Muscle layer of duodenum (tissue), 2 donors: ENCODE results near the gene MCCC1.
"Not testable (repeated sequence)": the region's sequence is repeated elsewhere in the genome, so short reads cannot be mapped to it uniquely, and the experiment has no call there.

Experiments used
- H3K27ac ChIP-seq: one replicate; pipeline ENCODE4 v1.7.0; 2013; ENCODE audit warnings: mild to moderate bottlenecking, low read length
- H3K27me3 ChIP-seq: one replicate; pipeline ENCODE4 v1.7.0; 2013; ENCODE audit warnings: low read depth, mild to moderate bottlenecking, control low read depth, low read length
- H3K36me3 ChIP-seq, 2 donors: one replicate each; pipeline ENCODE4 v1.7.0; 2013; ENCODE audit warnings: low read length in 2 of 2, control low read depth in 1 of 2, mild to moderate bottlenecking in 1 of 2; ENCODE audit not compliant: insufficient read depth in 2 of 2, control insufficient read depth in 1 of 2
- H3K4me1 ChIP-seq, 2 donors: one replicate each; pipeline ENCODE4 v1.7.0; 2013; ENCODE audit warnings: low read length in 2 of 2, mild to moderate bottlenecking in 2 of 2, control low read depth in 1 of 2, moderate library complexity in 1 of 2; ENCODE audit not compliant: insufficient read depth in 2 of 2, control insufficient read depth in 1 of 2
- H3K4me3 ChIP-seq, 2 donors: one replicate each; pipeline ENCODE4 v1.7.0; 2013; ENCODE audit warnings: low read length in 2 of 2, low read depth in 1 of 2, mild to moderate bottlenecking in 1 of 2
- H3K9me3 ChIP-seq, 2 donors: one replicate each; pipeline ENCODE4 v1.7.0; 2013; ENCODE audit warnings: low read length in 2 of 2, control low read depth in 1 of 2, mild to moderate bottlenecking in 1 of 2; ENCODE audit not compliant: control insufficient read depth in 1 of 2
- donor health status: healthy.

MCCC1 gene

DNA sequence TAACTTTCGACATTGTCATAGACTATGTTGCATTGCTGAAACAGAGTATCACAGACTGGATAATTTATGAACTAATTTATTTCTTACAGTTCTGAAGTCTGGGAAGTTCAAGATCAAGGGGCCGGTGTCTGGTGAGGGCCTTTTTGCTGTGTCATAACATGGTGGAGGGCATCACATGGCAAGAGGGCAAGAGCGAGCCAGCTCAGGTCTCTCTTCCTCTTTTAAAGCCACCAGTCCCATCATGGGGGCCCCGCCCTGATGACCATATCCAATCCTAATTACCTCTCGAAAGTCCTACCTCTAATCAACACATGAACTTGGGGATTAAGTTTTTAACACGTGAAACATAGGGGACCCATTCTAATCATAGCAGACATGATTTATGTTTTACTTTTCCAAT is 85.4 kb downstream of the MCCC1 start:
- H3K4me3 ChIP-seq: no peak overlapping the region
- H3K9me3 ChIP-seq: no peaks in the 10 kb centered on the region
- no peaks in the 10 kb centered on the region for H3K4me1 ChIP-seq
- peaks cover 15 to 31% of the 10 kb centered on the region in 2 donors for H3K36me3 ChIP-seq
- no peaks in the 10 kb centered on the region for H3K27me3 ChIP-seq
- no peak overlapping the region for H3K27ac ChIP-seq

DNA sequence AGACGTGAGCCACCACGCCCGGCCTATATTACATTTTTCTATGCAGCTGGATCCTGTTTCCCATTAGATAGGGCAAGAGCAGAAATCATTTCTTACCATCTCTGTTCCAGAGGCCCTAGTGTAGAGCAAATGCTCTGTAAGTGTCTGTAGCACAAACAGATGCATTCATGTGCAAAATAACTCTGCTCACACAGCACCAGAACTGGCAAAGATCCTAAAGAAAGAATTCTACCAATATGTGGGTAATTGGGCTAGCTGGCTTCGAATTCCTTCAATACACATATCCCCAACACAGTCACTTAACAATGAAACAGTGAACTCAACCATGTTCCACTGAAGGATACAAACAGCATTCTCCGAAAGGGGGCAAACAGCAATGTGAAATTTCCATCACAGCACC is 86.2 kb downstream of the MCCC1 start:
- no peaks in the 10 kb centered on the region for H3K9me3 ChIP-seq
- no peaks in the 10 kb centered on the region for H3K27me3 ChIP-seq
- H3K4me1 ChIP-seq: no peaks in the 10 kb centered on the region
- H3K36me3 ChIP-seq: peaks cover 15 to 25% of the 10 kb centered on the region in 2 donors
- no peak overlapping the region for H3K4me3 ChIP-seq
- H3K27ac ChIP-seq: no peak overlapping the region

DNA sequence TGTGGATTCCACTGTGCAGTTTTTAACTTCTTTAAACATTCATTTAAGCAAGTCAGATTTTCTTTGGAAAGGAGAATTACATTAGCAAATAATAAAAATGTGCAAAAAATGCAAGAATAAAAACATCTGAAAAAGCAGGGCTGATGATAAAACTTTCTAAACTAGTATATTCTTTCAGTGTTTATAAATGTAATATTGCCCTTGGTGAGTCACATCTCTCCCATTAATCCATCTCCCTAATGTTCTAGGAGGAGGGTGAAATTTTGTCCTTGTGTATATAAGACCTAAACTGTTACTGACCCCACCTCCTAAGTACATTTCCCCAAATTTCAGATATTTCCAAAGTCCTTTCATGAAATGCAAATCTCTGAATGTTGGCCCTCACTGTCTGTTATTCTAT is 90.5 kb downstream of the MCCC1 start:
- no peak overlapping the region for H3K27ac ChIP-seq
- no peaks in the 10 kb centered on the region for H3K9me3 ChIP-seq
- no peaks in the 10 kb centered on the region for H3K4me1 ChIP-seq
- no peaks in the 10 kb centered on the region for H3K27me3 ChIP-seq
- peaks cover 0 to under 1% of the 10 kb centered on the region in 2 donors for H3K36me3 ChIP-seq
- no peak overlapping the region for H3K4me3 ChIP-seq

DNA sequence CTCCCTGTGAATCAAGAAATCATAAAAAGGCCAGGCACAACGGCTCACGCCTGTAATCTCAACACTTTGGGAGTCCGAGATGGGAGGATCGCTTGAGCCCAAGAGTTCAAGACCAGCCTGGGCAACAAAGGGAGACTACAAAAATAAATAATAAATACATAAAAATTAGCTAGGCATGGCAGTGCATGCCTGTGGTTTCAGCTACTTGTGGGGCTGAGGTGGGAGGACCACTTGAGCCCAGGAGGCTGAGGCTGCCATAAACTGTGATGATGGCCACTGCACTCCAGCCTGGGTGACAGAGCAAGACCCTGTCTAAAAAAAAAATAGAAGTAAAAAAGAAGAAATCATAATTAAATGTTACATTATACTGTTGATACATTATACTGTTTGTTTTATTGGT is 91.0 kb downstream of the MCCC1 start:
- Histone ChIP-seq H3K4me3 (no peak overlapping the region), H3K4me1 (no peaks in the 10 kb centered on the region), H3K9me3 (no peaks in the 10 kb centered on the region), H3K27me3 (no peaks in the 10 kb centered on the region), H3K27ac (no peak overlapping the region), H3K36me3 (no peaks in the 10 kb centered on the region)

DNA sequence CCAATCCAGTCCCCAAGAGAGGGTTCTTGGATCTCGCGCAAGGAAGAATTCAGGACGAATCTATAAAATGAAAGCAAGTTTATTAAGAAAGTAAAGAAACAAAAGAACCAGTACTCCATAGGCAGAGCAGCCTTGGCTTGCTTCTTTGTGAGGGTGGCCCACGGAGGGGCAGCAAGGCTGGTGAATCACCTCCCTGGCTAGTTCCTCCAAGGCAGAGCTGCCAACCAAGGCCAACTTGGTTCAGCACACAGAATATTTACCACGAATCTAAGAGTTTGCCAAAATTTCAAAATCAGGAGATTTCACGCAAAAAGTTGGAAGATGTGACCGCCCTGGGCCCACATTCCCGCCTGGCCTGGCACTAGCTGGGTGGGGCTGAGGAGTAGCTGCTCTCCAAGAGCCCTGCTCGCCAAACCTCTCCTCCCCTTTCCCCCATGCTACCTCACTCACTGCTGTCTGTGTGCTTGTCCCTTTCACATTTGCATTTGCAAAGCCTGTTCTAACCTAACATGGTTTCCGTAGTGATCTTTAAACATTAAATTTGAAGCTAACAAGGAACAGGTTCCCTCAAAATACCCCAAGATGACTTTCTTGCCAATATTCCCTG is 92.8 kb downstream of the MCCC1 start:
- Histone ChIP-seq H3K4me3 (no peak overlapping the region), H3K27ac (no peak overlapping the region), H3K27me3 (no peaks in the 10 kb centered on the region), H3K9me3 (no peaks in the 10 kb centered on the region), H3K4me1 (no peaks in the 10 kb centered on the region), H3K36me3 (no peaks in the 10 kb centered on the region)

DNA sequence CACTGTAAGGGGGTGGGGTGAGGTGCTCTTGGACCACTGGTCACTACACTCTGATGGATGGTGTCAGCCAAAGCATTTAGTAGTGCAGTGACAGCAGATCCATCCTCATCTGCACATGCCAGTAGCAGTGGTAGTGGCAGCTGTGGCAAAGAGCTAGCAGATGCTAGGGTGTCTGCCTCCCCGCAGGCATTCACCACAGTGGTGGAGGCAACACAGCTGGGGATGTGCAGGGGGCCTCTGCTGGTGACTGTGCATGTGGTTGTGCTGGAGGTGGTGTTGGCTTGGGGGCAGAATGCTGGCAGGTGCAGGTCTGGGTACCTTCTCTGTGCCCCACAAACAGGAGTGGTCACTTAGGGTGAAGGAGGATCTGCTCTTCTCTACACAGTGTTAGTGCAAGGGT is 99.5 kb downstream of the MCCC1 start:
- Histone ChIP-seq H3K9me3 (no peaks in the 10 kb centered on the region), H3K27me3 (no peaks in the 10 kb centered on the region)

DNA sequence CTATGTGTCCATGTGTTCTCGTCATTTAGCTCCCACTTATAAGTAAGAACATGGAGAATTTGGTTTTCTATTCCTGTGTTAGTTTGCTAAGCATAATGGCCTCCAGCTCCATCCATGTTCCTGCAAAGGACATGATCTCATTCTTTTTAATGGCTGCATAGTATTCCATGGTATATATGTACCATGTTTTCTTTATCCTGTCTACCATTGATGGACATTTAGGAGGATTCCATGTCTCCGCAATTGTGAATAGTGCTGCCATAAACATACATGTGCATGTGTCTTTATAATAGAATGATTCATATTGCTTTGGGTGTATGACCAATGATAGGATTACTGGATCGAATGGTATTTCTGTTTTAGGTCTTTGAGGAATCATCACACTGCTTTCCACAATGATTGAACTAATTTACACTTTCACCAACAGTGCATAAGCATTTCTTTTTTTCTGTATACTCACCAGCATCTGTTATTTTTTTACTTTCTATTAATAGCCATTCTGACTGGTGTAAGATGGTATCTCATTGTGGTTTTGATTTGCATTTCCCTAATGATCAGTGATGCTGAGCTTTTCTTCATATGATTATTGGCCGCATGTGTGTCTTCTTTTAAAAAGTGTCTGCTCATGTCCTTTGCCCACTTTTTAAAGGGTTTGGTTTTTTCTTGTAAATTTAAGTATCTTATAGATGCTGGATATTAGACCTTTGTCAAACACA is 105.7 kb downstream of the MCCC1 start:
- not testable (repeated sequence) for H3K4me1 ChIP-seq, H3K9me3 ChIP-seq, H3K4me3 ChIP-seq, H3K36me3 ChIP-seq, H3K27ac ChIP-seq, H3K27me3 ChIP-seq

More for the DNA sequence above, 99.5 kb downstream of the MCCC1 start:
- Histone ChIP-seq H3K27ac (no peak overlapping the region), H3K4me3 (no peak overlapping the region), H3K36me3 (no peaks in the 10 kb centered on the region), H3K4me1 (no peaks in the 10 kb centered on the region)

DNA sequence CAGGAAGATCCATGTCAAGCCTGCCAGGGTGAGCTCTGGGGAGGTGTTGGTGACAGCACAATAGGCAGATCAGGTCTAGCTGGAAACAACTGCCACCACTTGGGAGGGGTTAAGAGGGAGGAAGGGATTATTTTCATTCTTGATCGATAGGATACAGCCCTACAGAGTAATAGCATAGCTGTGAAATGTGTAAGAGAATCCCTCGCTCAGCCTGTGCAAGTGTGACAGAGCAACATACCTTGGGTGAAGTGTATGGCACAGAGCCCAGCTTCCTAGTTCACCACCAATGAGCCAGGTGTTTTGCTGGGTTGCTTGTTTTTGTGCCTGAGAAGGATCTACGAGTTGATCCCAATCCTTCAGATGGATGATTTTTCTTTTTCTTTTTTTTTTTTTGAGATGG is 109.7 kb downstream of the MCCC1 start:
- Histone ChIP-seq H3K36me3 (no peaks in the 10 kb centered on the region), H3K4me1 (no peaks in the 10 kb centered on the region), H3K9me3 (no peaks in the 10 kb centered on the region), H3K4me3 (no peak overlapping the region), H3K27me3 (no peaks in the 10 kb centered on the region), H3K27ac (no peak overlapping the region)

DNA sequence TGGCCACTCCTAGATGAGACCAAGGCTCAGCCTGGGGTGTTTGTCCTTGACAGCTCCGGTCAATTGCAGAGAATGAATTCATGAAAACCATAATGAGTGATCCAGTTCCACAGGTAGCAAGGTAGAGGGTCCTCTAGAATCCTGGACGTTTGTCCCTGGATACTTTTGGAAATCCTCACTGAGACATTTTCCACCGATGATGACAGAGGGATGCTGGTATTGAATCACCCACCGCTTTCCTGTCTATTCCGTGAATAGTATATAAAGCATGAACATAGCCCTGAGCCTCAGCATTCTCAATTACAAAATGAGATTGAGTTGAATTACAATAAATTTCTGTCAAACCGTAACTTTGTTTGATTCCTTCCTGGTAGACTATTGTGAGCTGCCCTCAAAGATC is 113.3 kb downstream of the MCCC1 start:
- Histone ChIP-seq H3K4me1 (no peaks in the 10 kb centered on the region), H3K27me3 (no peaks in the 10 kb centered on the region), H3K4me3 (no peak overlapping the region), H3K27ac (no peak overlapping the region), H3K9me3 (no peaks in the 10 kb centered on the region), H3K36me3 (no peaks in the 10 kb centered on the region)

DNA sequence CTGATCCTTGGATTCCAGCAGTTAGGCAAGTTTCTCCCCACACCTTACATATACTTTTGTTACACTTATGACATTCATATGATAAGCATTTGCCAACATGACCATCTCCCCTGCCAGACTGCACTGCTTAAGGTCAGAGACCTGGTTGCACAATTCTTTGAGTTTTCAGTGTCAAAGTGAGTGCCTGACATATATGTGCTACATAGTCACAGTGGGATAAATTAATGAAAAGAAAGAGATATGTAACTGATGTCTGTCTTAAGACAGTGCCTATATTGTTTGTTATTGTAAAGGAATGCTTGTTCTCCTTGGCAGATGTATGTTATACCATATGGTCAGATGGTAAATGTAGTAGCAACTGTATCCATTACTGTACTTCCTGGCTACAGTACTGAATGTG is 115.4 kb downstream of the MCCC1 start:
- H3K27ac ChIP-seq: no peak overlapping the region

DNA sequence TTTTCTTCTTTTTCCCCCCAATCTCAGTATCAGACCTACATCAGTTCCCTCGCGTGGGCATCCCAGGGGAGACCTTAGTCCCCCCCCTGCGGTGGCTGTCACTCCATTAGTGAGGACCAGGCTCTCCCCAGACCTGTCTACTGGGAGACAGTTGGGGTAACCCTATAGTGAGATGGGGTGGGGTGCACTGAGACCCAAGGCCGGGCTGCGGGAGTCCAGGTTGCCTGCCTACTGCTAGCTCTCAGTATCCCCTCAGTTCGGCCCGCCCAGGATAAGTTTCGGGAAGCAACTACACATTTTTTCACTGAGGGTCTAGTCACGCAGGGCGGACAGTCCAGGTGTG is 118.3 kb downstream of the MCCC1 start:
- H3K9me3 ChIP-seq: no peaks in the 10 kb centered on the region
- peaks cover 3 to 15% of the 10 kb centered on the region in 2 donors for H3K4me1 ChIP-seq
- no peaks in the 10 kb centered on the region for H3K36me3 ChIP-seq
- peak overlapping the region; percentile 36 for H3K27ac ChIP-seq
- H3K27me3 ChIP-seq: no peaks in the 10 kb centered on the region
- peak overlapping the region; percentile 59 to 68 for H3K4me3 ChIP-seq

More for the DNA sequence above, 115.4 kb downstream of the MCCC1 start:
- Histone ChIP-seq H3K36me3 (no peaks in the 10 kb centered on the region), H3K9me3 (no peaks in the 10 kb centered on the region), H3K27me3 (no peaks in the 10 kb centered on the region), H3K4me3 (no peak overlapping the region), H3K4me1 (peaks cover 3 to 6% of the 10 kb centered on the region in 2 donors)
